ENCODE measurements around the gene PDF. TPM values are rescaled to one million over a fixed set of nuclear protein-coding genes. Genes with fewer than 3 reads are reported as not detected.

The PDF gene
- total and polyA plus RNA-seq, 2 donors (not counting 1 experiment from before 2014, with no cell fraction given): 5.5 to 9.6 TPM

- peaks cover 3% of the 10 kb centered on the region for H3K9me3 Mint-ChIP-seq (ENCODE audit: insufficient read depth)
- peaks cover 25 to 44% of the 10 kb centered on the region in 2 donors for H3K4me1 ChIP-seq (ENCODE audit: control insufficient read depth in 2 of 2, insufficient read depth in 2 of 2, low read length in 2 of 2)
- TF ChIP-seq EZH2 (IDR thresholded peaks at IDR 0.05; ENCODE audit: borderline replicate concordance, insufficient read depth, low read depth, low read length, poor library complexity, severe bottlenecking): no peak
- TF ChIP-seq, protein P1, sequence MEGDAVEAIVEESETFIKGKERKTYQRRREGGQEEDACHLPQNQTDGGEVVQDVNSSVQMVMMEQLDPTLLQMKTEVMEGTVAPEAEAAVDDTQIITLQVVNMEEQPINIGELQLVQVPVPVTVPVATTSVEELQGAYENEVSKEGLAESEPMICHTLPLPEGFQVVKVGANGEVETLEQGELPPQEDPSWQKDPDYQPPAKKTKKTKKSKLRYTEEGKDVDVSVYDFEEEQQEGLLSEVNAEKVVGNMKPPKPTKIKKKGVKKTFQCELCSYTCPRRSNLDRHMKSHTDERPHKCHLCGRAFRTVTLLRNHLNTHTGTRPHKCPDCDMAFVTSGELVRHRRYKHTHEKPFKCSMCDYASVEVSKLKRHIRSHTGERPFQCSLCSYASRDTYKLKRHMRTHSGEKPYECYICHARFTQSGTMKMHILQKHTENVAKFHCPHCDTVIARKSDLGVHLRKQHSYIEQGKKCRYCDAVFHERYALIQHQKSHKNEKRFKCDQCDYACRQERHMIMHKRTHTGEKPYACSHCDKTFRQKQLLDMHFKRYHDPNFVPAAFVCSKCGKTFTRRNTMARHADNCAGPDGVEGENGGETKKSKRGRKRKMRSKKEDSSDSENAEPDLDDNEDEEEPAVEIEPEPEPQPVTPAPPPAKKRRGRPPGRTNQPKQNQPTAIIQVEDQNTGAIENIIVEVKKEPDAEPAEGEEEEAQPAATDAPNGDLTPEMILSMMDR (IDR thresholded peaks at IDR 0.05): no peak
- peak overlapping the region; percentile 68 for H3K4me3 Mint-ChIP-seq
- H4K20me1 ChIP-seq (ENCODE audit: control insufficient read depth, insufficient read depth, low read length, poor library complexity, severe bottlenecking): no peaks in the 10 kb centered on the region
- ChIA-PET CTCF (interaction anchor here (0.8 to 0.9 kb wide), 2 partner anchors 13 to 221 kb away, joined by 3 read pairs; no protein-coding TSS in a partner anchor), POLR2A (no interaction called here)
- peaks cover 4 to 41% of the 10 kb centered on the region in 2 experiments for H3K36me3 ChIP-seq (replicated peaks in 1 of 2; ENCODE audit: control extremely low read depth in 1 of 2, control insufficient read depth in 1 of 2, extremely low read depth in 1 of 2, insufficient read depth in 2 of 2, low read length in 1 of 2)
- peaks cover 42% of the 10 kb centered on the region for H3K4me1 Mint-ChIP-seq
- H3K4me2 ChIP-seq (replicated peaks; ENCODE audit: low read depth, low read length, poor library complexity, severe bottlenecking): peak overlapping the region; percentile 54
- peaks cover 0 to 7% (median 0%) of the 10 kb centered on the region in 3 donors for H3K9me3 ChIP-seq (ENCODE audit: control extremely low read depth in 1 of 3, control insufficient read depth in 2 of 3, insufficient read depth in 1 of 3, low read length in 2 of 3)
- peak; percentile 79 for ATAC-seq (ENCODE audit: low read depth)
- WGBS (ENCODE audit: insufficient coverage): no CpG with 5 or more reads among the region's 2 CpGs
- H3K9ac ChIP-seq (ENCODE audit: low read length): no peak overlapping the region
- H3K27me3 Mint-ChIP-seq: no peaks in the 10 kb centered on the region
- no peak overlapping the region for H3K4me3 ChIP-seq (ENCODE audit: control extremely low read depth in 1 of 5, extremely low read depth in 1 of 5, insufficient read depth in 1 of 5, low read depth in 2 of 5, low read length in 4 of 5)
- H3K27me3 ChIP-seq (replicated peaks in 1 of 4; ENCODE audit: control extremely low read depth in 1 of 4, control insufficient read depth in 3 of 4, insufficient read depth in 4 of 4, low read length in 3 of 4): no peaks in the 10 kb centered on the region
- peaks cover 34% of the 10 kb centered on the region for H3K79me2 ChIP-seq (ENCODE audit: control insufficient read depth, insufficient read depth, low read length)
- peak overlapping the region; percentile 70 to 74 for H3K27ac ChIP-seq (ENCODE audit: low read length in 2 of 2)
- peak; percentile 73 for DNase-seq
- peak overlapping the region; percentile 86 for H3K27ac Mint-ChIP-seq
- intact Hi-C loops (cut with micrococcal nuclease): loop anchor here (2.0 kb wide), 1 partner anchor 13 kb away; no protein-coding TSS in a partner anchor
- H2AFZ ChIP-seq (ENCODE audit: insufficient read depth, low read depth, low read length, poor library complexity, severe bottlenecking): no peak overlapping the region
Measured at GRCh38 chr16:69371564-69371963, 41.2 kb upstream of the PDF start.

- Mint-ChIP-seq H3K4me3 (no peak overlapping the region), H3K9me3 (ENCODE audit: insufficient read depth) (peaks cover 3% of the 10 kb centered on the region), H3K4me1 (peaks cover 39% of the 10 kb centered on the region), H3K27me3 (no peaks in the 10 kb centered on the region), H3K27ac (peak overlapping the region; percentile 13)
- intact Hi-C loops (cut with micrococcal nuclease): no loop called here
- ChIA-PET POLR2A (no interaction called here), CTCF (no interaction called here)
- no peak for ATAC-seq (ENCODE audit: low read depth)
- no peak for DNase-seq
- WGBS (ENCODE audit: insufficient coverage): 92% methylated on average over 1 of the region's 4 CpGs
- H3K27ac ChIP-seq (ENCODE audit: low read length in 2 of 2): no peak overlapping the region
- peaks cover 3 to 55% of the 10 kb centered on the region in 2 experiments for H3K36me3 ChIP-seq (replicated peaks in 1 of 2; ENCODE audit: control extremely low read depth in 1 of 2, control insufficient read depth in 1 of 2, extremely low read depth in 1 of 2, insufficient read depth in 2 of 2, low read length in 1 of 2)
- no peak overlapping the region for H3K4me3 ChIP-seq (ENCODE audit: control extremely low read depth in 1 of 5, extremely low read depth in 1 of 5, insufficient read depth in 1 of 5, low read depth in 2 of 5, low read length in 4 of 5)
- H3K79me2 ChIP-seq (ENCODE audit: control insufficient read depth, insufficient read depth, low read length): peaks cover 21% of the 10 kb centered on the region
- H4K20me1 ChIP-seq (ENCODE audit: control insufficient read depth, insufficient read depth, low read length, poor library complexity, severe bottlenecking): peaks cover 15% of the 10 kb centered on the region
- H2AFZ ChIP-seq (ENCODE audit: insufficient read depth, low read depth, low read length, poor library complexity, severe bottlenecking): no peak overlapping the region
- H3K9me3 ChIP-seq (ENCODE audit: control extremely low read depth in 1 of 3, control insufficient read depth in 2 of 3, insufficient read depth in 1 of 3, low read length in 2 of 3): peaks cover 0 to 7% (median 0%) of the 10 kb centered on the region in 3 donors
- peaks cover 25 to 44% of the 10 kb centered on the region in 2 donors for H3K4me1 ChIP-seq (ENCODE audit: control insufficient read depth in 2 of 2, insufficient read depth in 2 of 2, low read length in 2 of 2)
- no peak overlapping the region for H3K9ac ChIP-seq (ENCODE audit: low read length)
- TF ChIP-seq, protein P1 (IDR thresholded peaks at IDR 0.05): no peak
- TF ChIP-seq EZH2 (IDR thresholded peaks at IDR 0.05; ENCODE audit: borderline replicate concordance, insufficient read depth, low read depth, low read length, poor library complexity, severe bottlenecking): no peak
- H3K27me3 ChIP-seq (replicated peaks in 1 of 4; ENCODE audit: control extremely low read depth in 1 of 4, control insufficient read depth in 3 of 4, insufficient read depth in 4 of 4, low read length in 3 of 4): no peaks in the 10 kb centered on the region
- H3K4me2 ChIP-seq (replicated peaks; ENCODE audit: low read depth, low read length, poor library complexity, severe bottlenecking): no peak overlapping the region
Measured at GRCh38 chr16:69368866-69369265, 38.5 kb upstream of the PDF start.

All from B cell (primary cell).